OCI-LY7 (cell line): Measurements from ENCODE around the gene TRIP6. TPM values are rescaled to one million over a fixed set of nuclear protein-coding genes. Genes with fewer than 3 reads are reported as not detected.
"Not testable (repeated sequence)": the region's sequence is repeated elsewhere in the genome, so short reads cannot be mapped to it uniquely, and the experiment has no call there.

Source experiments
- BruUV-seq: library from RNA; stranded (reverse); fragments of 400-500 nt; replicated peaks from 2 replicates; lab custom pipeline; 2021; lab: Mats Ljungman, UMichigan
- CTCF ChIA-PET: fragments of 300-600 bp; sonication (Branson Sonifier 250); formaldehyde crosslinking; loops from one replicate; lab custom pipeline; 2022; ENCODE audit warnings: antibody characterized with exemption; ENCODE audit not compliant: unreplicated experiment; lab: Charles Lee
- POLR2A ChIA-PET: fragments of 300-600 bp; sonication (Branson Sonifier 250); formaldehyde crosslinking; loops from one replicate; lab custom pipeline; 2022; ENCODE audit warnings: antibody characterized with exemption; lab: Charles Lee
- DNase-seq: peaks from one replicate; pipeline ENCODE4 v3.0.0-alpha.2; 2015; ENCODE audit warnings: low spot score
- H2AFZ ChIP-seq: fragments of 200-600 bp; sonication (generic), shearing (Covaris generic); 2 replicates; pipeline ENCODE4 v1.6.1; 2014; ENCODE audit warnings: mild to moderate bottlenecking, antibody characterized with exemption, low read length, moderate library complexity
- H3K27ac ChIP-seq: fragments of 200-600 bp; sonication (generic); 2 replicates; pipeline ENCODE4 v1.5.1; 2014; ENCODE audit warnings: mixed run types, low read depth, mild to moderate bottlenecking, moderate library complexity, low read length, inconsistent platforms; ENCODE audit not compliant: poor library complexity, severe bottlenecking
- H3K36me3 ChIP-seq: fragments of 200-600 bp; sonication (generic); 2 replicates; pipeline ENCODE4 v1.6.1; 2014; ENCODE audit warnings: mild to moderate bottlenecking, antibody characterized with exemption, low read length, moderate library complexity, mixed read lengths; ENCODE audit not compliant: insufficient read depth
- H3K4me1 ChIP-seq: fragments of 200-600 bp; sonication (generic); 2 replicates; pipeline ENCODE4 v1.5.1; 2014; ENCODE audit warnings: mild to moderate bottlenecking, low read length; ENCODE audit not compliant: insufficient read depth, poor library complexity, severe bottlenecking
- H3K4me2 ChIP-seq: fragments of 200-600 bp; sonication (generic); 2 replicates; pipeline ENCODE4 v1.6.1; 2014; ENCODE audit warnings: mild to moderate bottlenecking, low read length
- H3K4me3 ChIP-seq: fragments of 200-600 bp; sonication (generic); 2 replicates; pipeline ENCODE4 v1.5.1; 2014; ENCODE audit warnings: mild to moderate bottlenecking, low read depth, low read length; ENCODE audit not compliant: poor library complexity, severe bottlenecking
- H3K79me2 ChIP-seq: fragments of 200-600 bp; sonication (generic); 2 replicates; pipeline ENCODE4 v1.6.1; 2016; ENCODE audit warnings: low read depth, mild to moderate bottlenecking, low read length, moderate library complexity, mixed read lengths; ENCODE audit not compliant: insufficient read depth
- H3K9me2 ChIP-seq: fragments of 200-600 bp; sonication (generic); 2 replicates; pipeline ENCODE4 v1.6.1; 2016; ENCODE audit warnings: mild to moderate bottlenecking, low read length, mixed read lengths; ENCODE audit not compliant: insufficient read depth
- H3K9me3 ChIP-seq: fragments of 200-600 bp; sonication (generic); 2 replicates; pipeline ENCODE4 v1.6.1; 2014; ENCODE audit warnings: mild to moderate bottlenecking, mixed run types, low read length, mixed read lengths
- H4K20me1 ChIP-seq: fragments of 200-600 bp; sonication (generic); 2 replicates; pipeline ENCODE4 v1.6.1; 2014; ENCODE audit warnings: mild to moderate bottlenecking, antibody characterized with exemption, low read length, moderate library complexity, mixed read lengths; ENCODE audit not compliant: insufficient read depth
- CTCF ChIP-seq: fragments of 200-600 bp; sonication (generic); conservative IDR thresholded peaks from 2 replicates; pipeline ENCODE4 v1.5.1; 2014; ENCODE audit warnings: mild to moderate bottlenecking, antibody characterized with exemption, low read length, moderate library complexity, mixed read lengths
- EZH2phosphoT487 ChIP-seq: fragments of 200-600 bp; sonication (generic); IDR thresholded peaks from 2 replicates; pipeline ENCODE4 v1.6.1; 2018; ENCODE audit warnings: low read depth, borderline replicate concordance, mild to moderate bottlenecking, mixed run types, antibody characterized with exemption, low read length, moderate library complexity, mixed read lengths
- intact Hi-C: fragments of 100-400 bp; cut with micrococcal nuclease; formaldehyde crosslinking; loops from one replicate; pipeline ENCODE4 v1.10.0; 2022; ENCODE audit not compliant: unreplicated experiment
- total RNA-seq, 2 experiments: library from RNA; depleted of rRNA in 1 of 2; stranded (reverse); fragments of >200 nt in 1 of 2; shearing (Covaris generic) in 1 of 2; gene quantifications; 2 replicates each; pipeline ENCODE4 v1.2.3, GENCODE V29; 2014 to 2022

The TRIP6 gene
- total RNA-seq, 2 experiments from 2014 or later: 3.1 to 3.3 TPM

- CTCF ChIA-PET: interaction anchor here (0.8 to 1.9 kb wide), 4 partner anchors 37 to 146 kb away, joined by 3 to 5 read pairs (median 5); partner anchors contain the start of genes POP7 and UFSP1
- POLR2A ChIA-PET: interaction anchor here (0.6 to 1.1 kb wide), 9 partner anchors 10 to 665 kb away, joined by 3 to 10 read pairs (median 3); partner anchors contain the start of genes POP7, SRRT and UFSP1
- BruUV-seq: TSS peak; percentile 62
- H3K9me2 ChIP-seq: no peaks in the 10 kb centered on the region
- H3K4me2 ChIP-seq: peak within 1 kb of the TSS; percentile 100
- peak within 1 kb of the TSS; percentile 80 for H2AFZ ChIP-seq
- H3K9me3 ChIP-seq: no peaks in the 10 kb centered on the region
- H3K27ac ChIP-seq: peak within 1 kb of the TSS; percentile 45
- H3K4me1 ChIP-seq: peaks cover 15% of the 10 kb centered on the region
- H3K4me3 ChIP-seq: peak within 1 kb of the TSS; percentile 85
- peaks cover 7% of the 10 kb centered on the region; the same call in 1 of the 2 replicates for H3K79me2 ChIP-seq
- DNase-seq: peak; percentile 90
- no peaks in the 10 kb centered on the region for H4K20me1 ChIP-seq
- TF ChIP-seq CTCF (peak; percentile 95), EZH2phosphoT487 (no peak)
- no peaks in the 10 kb centered on the region for H3K36me3 ChIP-seq
- intact Hi-C loops: loop anchor here (1.0 to 5.0 kb wide), 4 partner anchors 37 to 147 kb away; partner anchors contain the start of genes EPO and UFSP1
Observed at GRCh38 chr7:100852048-100852872, 14.9 kb upstream of the TRIP6 start, which contains the start of gene SLC12A9. Gene SLC12A9, plus strand, starts transcription at chr7:100852713. Its CDS starts 1,485 bp downstream, at chr7:100854198.

- H3K4me2 ChIP-seq: peak overlapping the region; percentile 100
- H3K9me3 ChIP-seq: no peaks in the 10 kb centered on the region
- TF ChIP-seq CTCF (no peak), EZH2phosphoT487 (no peak)
- H3K36me3 ChIP-seq: no peaks in the 10 kb centered on the region
- H3K79me2 ChIP-seq: peaks cover 7% of the 10 kb centered on the region; the same call in 1 of the 2 replicates
- no peak for DNase-seq
- no peak overlapping the region for H2AFZ ChIP-seq
- POLR2A ChIA-PET: interaction anchor here (0.6 kb wide), 2 partner anchors 24 to 84 kb away, joined by 3 read pairs; no protein-coding TSS in a partner anchor
- BruUV-seq: no TSS peak
- peaks cover 15% of the 10 kb centered on the region for H3K4me1 ChIP-seq
- H4K20me1 ChIP-seq: no peaks in the 10 kb centered on the region
- CTCF ChIA-PET: interaction anchor here (0.7 to 1.3 kb wide), 2 partner anchors 36 to 180 kb away, joined by 3 to 5 read pairs; partner anchors contain the start of gene UFSP1
- intact Hi-C loops: loop anchor here (5.0 kb wide), 1 partner anchor 132 kb away; the partner anchor contains the start of gene EPO
- H3K4me3 ChIP-seq: no peak overlapping the region
- no peak overlapping the region for H3K27ac ChIP-seq
- H3K9me2 ChIP-seq: no peaks in the 10 kb centered on the region
Observed at GRCh38 chr7:100854146-100854895, 12.9 kb upstream of the TRIP6 start.

- H3K9me2 ChIP-seq, H2AFZ ChIP-seq, H3K4me3 ChIP-seq, H3K9me3 ChIP-seq, H3K36me3 ChIP-seq, H3K4me2 ChIP-seq, H3K79me2 ChIP-seq, DNase-seq, BruUV-seq, H3K27ac ChIP-seq, POLR2A ChIA-PET, H4K20me1 ChIP-seq: not testable (repeated sequence)
- intact Hi-C loops: loop anchor here (5.0 kb wide), 1 partner anchor 133 kb away; the partner anchor contains the start of gene EPO
- CTCF ChIA-PET: interaction anchor here (1.3 kb wide), 1 partner anchor 35 kb away, joined by 3 read pairs; the partner anchor contains the start of gene UFSP1
- peaks cover 15% of the 10 kb centered on the region for H3K4me1 ChIP-seq
Observed at GRCh38 chr7:100854899-100855298, 12.3 kb upstream of the TRIP6 start.
